Limb (tissue), 2 donors: Measurements from ENCODE around the gene MORN1.

Experiments used
- DNase-seq, 2 donors: peaks; one replicate each; pipeline ENCODE4 v3.0.0-alpha.2; 2016; ENCODE audit errors: extremely low spot score in 2 of 2

MORN1 gene

DNA sequence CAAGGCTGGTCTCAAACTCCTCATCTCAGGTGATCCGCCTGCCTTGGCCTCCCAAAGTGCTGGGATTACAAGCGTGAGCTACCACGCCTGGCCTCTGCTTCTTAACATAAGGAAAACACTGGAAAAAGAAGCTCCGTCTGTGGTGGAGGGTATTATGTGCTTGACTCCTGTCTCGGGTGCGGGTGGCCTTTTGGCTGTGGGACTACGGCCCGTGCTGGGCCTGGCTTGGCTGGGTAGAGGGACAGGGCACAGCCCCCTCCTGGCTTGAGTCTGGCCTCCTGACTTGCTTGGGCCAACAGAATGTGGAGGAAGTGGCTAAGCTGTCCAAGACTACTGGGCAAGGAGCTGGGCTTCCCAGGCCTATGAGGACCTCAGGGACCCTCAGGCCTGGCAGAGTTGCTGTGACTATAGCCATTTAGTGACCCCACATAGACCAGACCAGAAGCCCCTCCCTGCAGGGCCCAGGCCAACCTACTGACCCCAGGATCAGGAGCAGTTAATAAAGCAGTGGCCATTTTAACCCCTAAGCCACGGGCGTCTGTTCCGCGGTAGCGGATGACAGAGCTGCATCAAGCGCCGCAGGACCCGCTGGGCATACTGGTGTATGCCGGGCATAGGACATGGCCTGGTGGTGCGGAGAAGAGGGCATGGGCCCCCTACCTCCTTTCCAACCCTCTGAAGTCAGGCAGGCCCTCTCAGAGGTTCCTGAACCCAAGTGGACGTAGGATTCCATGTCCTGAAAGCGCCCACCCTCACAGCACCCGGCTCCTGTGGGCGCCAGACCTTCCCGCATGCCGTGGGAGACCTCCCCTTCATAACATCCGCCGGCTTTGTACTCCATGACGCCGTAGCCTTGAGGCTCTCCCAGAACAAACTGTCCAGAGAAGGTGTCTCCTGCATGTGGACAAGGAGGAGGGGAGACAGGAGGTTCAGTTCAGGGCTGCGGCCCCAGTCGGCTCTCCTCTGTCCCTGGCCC, 4.4 kb downstream of the MORN1 start:
- no peak for DNase-seq

GRCh38 chr1:2385606-2386280, 5.6 kb downstream of the MORN1 start:
- DNase-seq: peak in 1 of 2 donors; percentile 25

DNA sequence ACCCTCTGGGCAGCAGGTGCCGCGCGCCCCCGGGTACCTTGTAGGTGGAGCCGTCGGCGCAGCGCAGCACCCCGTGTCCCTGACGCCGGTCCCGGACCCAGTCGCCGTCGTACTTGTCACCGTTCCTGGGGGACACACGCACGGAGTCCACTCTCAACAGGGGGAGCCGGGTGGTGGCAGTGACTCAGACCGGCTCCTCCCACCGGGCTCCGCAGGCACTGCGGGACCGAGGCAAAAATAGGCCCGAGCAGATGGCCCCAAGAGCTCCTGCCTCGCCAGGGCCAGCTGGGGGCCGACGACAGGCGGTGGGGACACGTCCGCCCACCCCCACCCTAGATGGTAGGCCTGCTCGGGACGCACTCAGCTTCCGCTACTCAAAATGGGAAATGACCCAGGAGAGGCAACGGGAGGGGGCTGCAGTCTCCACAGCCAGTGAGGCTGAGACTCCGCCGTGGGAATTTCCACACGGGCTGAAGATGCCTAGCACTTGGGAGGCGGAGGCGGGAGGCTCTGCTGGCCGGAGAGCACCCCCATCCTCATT, 6.3 kb downstream of the MORN1 start:
- no peak for DNase-seq

- DNase-seq: peak in 1 of 2 donors; percentile 20
Observed at GRCh38 chr1:2384130-2384860, 7.1 kb downstream of the MORN1 start.

- DNase-seq: no peak
Observed at GRCh38 chr1:2383576-2383975, 7.8 kb downstream of the MORN1 start.

DNA sequence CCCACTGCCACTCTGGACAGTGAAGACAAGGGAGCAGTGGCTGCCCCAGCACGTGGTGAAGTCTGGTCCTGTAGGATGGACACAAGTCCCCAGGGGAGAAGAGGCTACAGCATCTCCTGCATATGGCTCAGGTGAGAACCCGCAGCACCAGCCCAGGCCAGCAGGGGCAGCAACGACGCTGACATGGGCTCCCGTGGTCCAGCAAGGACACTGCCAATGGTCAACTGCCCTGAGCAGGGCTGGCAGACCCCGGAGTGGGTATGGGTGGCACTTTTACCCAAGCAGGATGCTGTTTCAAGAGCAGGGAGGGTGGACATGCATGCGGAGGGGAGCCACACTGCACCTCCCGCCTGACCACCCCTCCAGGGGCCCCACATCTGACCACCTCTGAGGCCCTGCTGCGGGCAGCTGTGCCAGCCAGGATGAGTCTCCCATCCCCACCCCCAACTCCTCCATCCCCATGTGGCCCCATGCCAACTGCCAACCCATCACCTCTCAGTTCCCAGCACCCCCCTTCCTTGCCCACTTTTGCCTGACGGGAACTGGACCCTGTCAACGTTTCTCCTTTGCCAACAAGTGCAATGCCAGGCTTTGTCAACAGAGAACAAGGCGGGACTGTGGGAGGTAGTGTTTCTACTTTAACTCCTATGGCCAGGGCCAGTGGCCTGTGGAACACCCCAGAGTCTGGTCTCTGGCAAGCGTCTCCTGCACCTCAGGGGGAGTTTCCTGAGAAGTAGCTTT, 8.6 kb downstream of the MORN1 start:
- DNase-seq: peak in 1 of 2 donors; percentile 70

DNA sequence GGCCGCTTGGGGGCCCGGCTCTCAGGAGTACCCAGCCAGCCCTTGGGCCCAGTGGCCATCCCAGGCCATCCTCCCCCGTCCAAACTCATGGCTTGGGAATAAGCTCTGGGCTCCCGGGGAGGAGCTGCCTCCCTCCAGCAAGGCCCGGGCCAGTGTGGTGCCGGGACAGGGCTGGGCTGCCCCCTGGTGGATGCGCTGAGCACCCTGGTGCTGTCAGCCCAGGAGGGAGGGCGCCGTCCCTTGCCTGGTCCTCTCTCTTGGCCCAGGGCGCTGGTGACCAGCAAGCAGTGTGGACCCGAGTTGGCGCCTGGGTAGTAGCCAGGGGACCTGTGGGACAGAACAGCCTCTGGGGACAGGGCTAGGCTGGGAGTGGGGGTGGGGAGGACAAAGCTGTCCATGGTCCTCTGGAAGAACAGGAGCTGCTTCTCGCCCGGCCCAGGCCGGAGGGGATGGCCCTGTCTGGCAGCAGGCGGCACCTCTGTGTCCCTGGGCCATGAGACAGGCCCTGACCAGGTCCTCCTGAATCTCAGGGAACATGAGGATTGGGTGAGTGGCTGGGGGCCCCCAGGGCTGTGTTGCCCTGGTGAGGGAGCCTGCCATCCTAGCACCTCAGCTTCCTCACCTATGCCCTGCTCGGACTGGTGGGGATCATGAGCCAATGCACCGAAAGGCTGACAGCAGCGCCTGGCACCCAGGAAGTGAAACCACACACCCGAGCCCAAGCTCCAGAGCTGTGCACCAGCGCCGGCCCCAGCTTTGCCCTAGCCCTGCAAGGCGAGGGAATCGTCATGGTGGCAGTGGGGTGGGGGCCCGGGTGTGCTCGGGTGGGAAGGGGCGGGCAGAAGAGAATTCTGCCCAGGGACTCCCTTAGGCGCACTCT, 9.4 kb downstream of the MORN1 start:
- peak; percentile 83 to 90 for DNase-seq

DNA sequence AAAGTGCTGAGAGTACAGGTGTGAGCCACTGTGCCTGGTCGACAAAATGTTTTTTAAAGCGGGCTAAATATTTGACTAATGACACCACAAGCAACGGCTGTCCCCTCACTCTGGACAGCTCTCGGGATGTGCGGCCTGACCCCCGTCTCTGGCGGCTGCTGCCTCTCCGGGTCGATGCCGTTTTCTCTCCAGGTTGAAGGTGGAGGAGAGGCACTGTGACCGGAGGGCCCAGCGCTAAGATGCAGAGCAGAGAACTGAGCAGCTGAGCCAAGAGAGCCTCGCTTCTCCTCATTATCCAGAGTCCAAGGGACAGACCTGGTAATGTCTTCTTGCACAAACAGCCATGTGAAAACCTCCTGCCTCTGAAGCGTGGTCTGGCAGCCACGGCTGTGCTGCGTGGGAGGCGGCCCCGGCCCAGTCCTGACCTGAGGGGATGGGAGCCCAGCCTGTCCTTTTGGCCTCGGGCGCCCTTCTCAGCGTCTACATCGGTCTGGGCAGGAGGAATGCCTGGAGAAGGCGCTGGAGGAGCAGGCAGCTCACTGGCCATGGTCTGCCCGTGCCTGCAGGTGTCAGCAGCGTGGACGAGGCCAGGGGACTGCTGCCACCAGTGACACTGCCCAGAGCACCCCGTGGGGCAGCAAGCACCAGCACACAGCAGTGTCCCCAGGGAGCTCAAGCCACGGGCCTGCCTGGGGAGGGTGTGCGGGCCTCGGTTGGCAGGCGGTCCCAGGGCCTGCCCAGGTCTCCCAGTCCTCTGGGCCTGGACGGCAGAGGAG, 10.3 kb downstream of the MORN1 start:
- no peak for DNase-seq

GRCh38 chr1:2379733-2380404, 11.5 kb downstream of the MORN1 start:
- DNase-seq: peak in 1 of 2 donors; percentile 27

DNA sequence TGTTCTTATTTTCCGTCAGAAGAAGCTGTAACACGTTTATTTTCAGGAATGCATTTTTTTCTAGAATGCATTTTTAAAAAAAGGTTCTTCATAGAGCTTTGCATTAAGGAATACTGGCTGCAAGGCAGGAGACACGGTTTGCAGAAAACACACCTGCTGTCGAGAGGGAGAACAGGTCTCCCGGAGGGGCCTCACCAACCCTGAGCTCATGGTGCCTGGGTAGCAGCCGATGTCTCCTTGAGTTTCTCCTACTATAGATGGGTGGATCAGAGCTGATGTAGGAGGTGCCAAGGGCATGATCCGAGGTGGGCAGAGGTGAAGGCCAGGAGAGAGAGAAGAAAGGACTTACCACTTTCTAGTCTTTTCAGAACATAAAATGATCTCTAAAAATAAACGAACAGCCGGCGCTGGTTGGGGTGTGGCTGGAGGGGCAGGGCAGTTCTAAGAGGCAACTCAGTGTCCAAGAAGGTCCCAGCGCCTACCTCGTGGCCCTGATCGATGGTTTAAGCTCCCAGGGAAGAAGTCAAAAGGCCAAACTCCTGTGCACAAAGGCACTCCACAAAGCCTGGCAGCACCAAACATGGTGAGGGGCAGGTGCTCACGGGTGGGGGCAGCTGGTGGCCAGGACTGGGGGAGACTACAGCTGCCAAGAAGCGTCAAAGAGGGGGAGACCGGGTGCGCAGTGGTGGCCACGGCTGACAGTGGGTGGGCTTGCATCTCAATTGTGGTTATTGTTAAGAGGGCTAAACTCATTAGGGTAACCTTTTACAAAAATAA, 12.2 kb downstream of the MORN1 start:
- peak in 1 of 2 donors; percentile 28 for DNase-seq

DNA sequence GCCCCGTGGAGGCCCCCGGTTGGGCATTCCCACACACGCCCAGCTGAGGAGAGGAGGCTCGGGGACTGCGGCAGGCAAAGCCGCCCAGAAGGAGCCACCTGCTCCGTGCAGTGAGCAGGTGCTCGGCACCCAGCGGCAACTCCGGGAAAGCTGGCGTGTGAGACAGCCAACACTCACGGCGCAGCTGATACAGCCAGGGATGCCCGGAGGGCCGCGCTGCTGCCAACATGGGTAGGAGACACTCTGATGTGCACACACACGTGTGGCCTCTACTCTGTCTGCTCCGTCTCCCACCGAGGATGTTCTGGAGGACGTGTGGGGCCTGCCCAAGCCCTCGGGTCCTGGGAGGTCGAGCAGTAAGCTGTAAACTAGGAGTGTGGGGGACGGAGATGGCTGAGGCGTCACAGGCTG, 12.9 kb downstream of the MORN1 start:
- peak in 1 of 2 donors; percentile 46 for DNase-seq

DNA sequence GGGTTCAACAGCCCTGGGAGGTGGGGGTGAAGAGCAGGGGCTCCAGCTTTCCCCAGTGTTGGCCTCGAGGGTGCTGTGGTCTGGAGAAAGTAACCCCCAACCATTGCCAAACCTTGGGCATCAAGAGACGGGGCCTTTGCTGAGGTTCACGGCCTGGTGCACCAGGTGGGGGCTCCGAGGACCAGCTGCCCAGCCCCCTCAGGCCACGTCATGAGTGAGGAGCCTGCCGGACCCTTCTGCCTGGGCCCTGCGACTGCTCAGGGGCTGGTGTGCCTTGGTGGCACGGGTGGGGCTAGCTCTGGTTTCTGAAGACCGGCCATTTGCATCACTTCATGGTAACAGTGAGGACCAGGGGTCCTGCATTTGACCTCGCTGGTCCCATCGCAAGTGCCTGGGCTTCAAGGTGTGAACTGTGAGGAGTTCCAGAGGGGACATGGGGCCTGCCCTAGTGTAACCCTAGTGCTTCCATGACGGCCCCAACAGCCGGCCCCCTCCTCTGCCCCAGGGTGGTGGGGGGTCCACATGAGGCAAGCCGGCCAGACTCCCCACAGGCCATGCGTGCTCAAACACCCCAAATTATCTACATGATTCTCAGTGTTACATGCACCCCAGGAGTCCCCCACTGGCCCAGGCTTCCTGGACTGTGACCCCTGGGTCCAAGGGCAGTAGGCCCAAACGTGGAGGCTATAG, 13.5 kb downstream of the MORN1 start:
- peak in 1 of 2 donors; percentile 21 for DNase-seq

DNA sequence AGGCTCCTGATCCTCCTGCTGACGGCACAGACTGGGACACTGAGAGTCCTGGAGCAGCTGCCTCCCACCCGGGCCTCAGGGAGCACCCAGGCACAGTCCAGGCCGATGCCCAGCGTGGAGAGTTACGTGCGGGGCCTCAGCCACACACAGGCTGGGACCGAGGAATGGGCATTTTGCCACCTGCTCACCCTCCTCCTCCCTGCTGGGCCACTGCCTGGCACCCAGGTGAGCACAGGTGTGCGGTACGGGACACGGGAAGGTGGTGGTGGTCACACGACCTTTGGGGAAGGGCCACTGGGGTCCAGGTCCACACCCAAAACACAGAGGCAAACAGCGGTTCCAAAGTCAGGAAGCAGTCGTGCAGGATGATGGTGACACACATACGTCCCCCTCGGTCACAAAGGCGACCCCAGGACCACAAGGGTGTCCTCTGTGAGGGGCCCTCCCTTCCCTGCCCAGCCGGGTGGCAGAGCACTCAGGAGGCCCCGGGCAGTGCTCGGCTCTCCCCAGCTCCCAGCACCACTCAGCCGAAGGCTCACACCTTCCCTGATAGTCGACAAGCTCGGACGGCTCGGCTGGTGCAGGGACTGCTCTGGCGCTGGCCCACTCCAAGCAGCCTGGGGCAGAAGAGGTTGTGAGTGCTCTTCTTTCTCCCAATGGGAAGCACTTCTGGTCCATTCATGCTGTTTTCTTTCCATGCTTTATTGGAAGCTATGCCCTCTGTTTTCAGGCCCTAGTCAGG, 14.3 kb downstream of the MORN1 start:
- no peak for DNase-seq

DNA sequence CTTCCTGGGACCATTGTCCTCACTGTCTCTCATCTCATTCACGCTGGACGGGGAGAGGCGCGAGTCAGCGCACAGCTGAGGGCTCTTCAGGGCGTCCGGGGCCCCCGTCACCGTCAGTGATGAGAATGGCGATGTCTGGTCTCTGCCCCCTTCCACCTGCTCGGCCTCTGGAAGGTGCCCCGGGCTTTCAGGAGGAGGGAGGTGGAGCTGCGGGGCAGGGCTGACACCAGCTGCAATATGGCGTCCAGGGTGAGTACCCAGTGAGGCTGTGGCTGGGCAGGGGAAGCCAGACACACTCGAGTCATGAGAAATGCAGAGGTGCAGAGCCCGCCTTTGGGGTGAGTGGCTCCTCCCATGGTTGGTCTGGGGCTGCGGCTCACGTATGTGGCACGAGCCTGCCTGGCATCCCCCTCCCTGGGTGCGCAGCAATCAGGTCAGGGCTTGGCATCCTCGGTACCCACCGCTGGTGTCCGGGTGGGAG, 15.1 kb downstream of the MORN1 start:
- no peak for DNase-seq

DNA sequence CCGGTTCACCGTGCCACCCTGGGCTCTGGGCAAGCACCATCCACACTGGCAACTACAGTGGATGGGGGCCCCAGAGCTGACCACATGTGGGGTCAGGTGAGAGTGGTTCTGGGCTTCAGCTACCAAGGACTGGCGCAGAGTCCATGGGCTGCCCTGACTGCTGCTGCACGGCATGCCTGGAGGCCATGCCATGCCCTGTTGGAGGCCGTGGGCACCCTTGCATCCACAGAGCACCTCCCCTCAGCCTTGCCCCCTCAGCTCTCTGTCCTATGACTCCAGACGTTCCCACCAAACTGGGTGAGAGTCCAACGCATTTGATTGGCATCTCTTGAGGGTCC, 15.5 kb downstream of the MORN1 start:
- DNase-seq: no peak

DNA sequence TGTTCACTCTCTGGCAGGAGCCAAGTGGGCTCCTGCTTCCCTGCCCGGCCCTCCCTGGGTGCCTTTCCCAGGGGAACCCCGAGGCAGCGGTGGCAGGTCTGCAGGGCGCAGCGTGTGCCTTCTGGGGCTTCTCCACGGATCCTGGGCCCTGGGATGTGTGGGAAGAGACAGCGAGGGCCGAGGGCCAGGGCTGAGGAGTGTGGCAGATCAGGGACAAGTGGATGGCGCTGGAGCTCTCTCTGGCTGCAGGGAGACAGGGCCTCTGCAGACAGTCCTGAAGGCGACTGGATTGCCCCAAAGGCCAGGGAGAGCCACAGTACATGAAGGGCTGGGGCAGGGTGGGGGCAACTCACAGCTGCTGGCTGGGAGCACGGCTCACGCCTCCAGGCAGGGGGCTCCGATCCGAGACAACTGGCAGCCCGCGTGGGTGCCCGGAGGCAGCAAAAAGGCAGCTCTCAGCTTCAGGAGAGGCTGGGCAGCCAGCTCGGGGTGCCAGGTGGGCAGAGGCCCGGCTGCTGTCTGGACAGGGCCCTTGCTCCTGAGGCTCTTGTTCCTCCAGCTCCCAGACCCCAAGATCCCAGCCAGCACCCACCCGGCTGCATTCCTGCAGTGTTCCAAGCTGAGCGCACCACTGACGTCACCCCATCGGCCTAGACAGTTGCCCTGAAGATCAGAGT, 16.0 kb downstream of the MORN1 start:
- DNase-seq: no peak
